Endothelial cell of umbilical vein (primary cell): ENCODE results near the gene OR5H14. TPM values are rescaled to one million over a fixed set of nuclear protein-coding genes. Genes with fewer than 3 reads are reported as not detected.

ENCODE experiments used
- BruUV-seq: library from RNA; stranded (reverse); fragments of 400-500 nt; replicated peaks from 2 replicates; lab custom pipeline; 2021; lab: Mats Ljungman, UMichigan
- CTCF ChIA-PET: fragments of 300-600, 350-600 bp; sonication (Branson Sonifier 250); formaldehyde crosslinking; loops from one replicate; lab custom pipeline; 2021; ENCODE audit warnings: antibody characterized with exemption, inconsistent platforms; lab: Charles Lee
- POLR2A ChIA-PET: fragments of 300-600, 350-600 bp; sonication (Branson Sonifier 250); formaldehyde crosslinking; loops from one replicate; lab custom pipeline; 2021; ENCODE audit warnings: antibody characterized with exemption, inconsistent platforms; lab: Charles Lee
- DNase-seq: peaks from one replicate; pipeline ENCODE4 v3.0.0-alpha.2; 2011; ENCODE audit warnings: low read depth, low spot score
- FAIRE-seq: peaks from 2 replicates; lab custom pipeline; 2011; peaks lifted over from hg19 to GRCh38; lab: Jason Lieb, UNC
- H2AFZ ChIP-seq: 2 replicates; pipeline ENCODE4 v1.6.0; 2012; ENCODE audit warnings: low read depth, low read length, control low read depth, inconsistent platforms
- H3K27ac ChIP-seq: 2 replicates; pipeline ENCODE4 v1.5.1; 2011; ENCODE audit warnings: low read depth, mild to moderate bottlenecking, control low read depth, low read length, moderate library complexity; ENCODE audit not compliant: insufficient read depth
- H3K27me3 ChIP-seq, 2 experiments: 2 replicates each; pipeline versions ENCODE4 v1.6.0 to v1.6.1; 2011; ENCODE audit warnings: low read length in 2 of 2, mixed read lengths in 1 of 2; ENCODE audit not compliant: control insufficient read depth in 2 of 2, insufficient read depth in 2 of 2
- H3K36me3 ChIP-seq, 2 experiments: 2 replicates in 1 of 2; 3 replicates in 1 of 2; pipeline ENCODE4 v1.5.1; 2011; ENCODE audit warnings: low read length in 2 of 2, mild to moderate bottlenecking in 1 of 2, moderate library complexity in 1 of 2; ENCODE audit not compliant: control insufficient read depth in 2 of 2, insufficient read depth in 2 of 2; ENCODE audit errors: extremely low read depth in 1 of 2
- H3K4me1 ChIP-seq: 3 replicates; pipeline ENCODE4 v1.5.1; 2011; ENCODE audit warnings: mild to moderate bottlenecking, low read length; ENCODE audit not compliant: control insufficient read depth, insufficient read depth; ENCODE audit errors: extremely low read depth
- H3K4me2 ChIP-seq: 2 replicates; pipeline ENCODE4 v1.6.1; 2011; ENCODE audit warnings: low read length, control low read depth, mixed read lengths; ENCODE audit not compliant: insufficient read depth
- H3K4me3 ChIP-seq, 3 experiments: fragments of 200-600 bp in 1 of 3; sonication (generic), shearing (Covaris generic) in 1 of 3; replicated peaks in 1 of 3; 2 replicates each; pipeline ENCODE4 v1.5.1; 2011 to 2016; ENCODE audit warnings: control low read depth in 3 of 3, low read length in 3 of 3, mild to moderate bottlenecking in 2 of 3, inconsistent platforms in 1 of 3, low read depth in 1 of 3, moderate library complexity in 1 of 3; ENCODE audit not compliant: insufficient read depth in 1 of 3
- H3K79me2 ChIP-seq: 2 replicates; pipeline ENCODE4 v1.6.0; 2012; ENCODE audit warnings: low read length, inconsistent platforms; ENCODE audit not compliant: control insufficient read depth, insufficient read depth
- H3K9ac ChIP-seq: replicated peaks from 2 replicates; pipeline ENCODE3; 2011; ENCODE audit warnings: low read length, control low read depth; ENCODE audit not compliant: insufficient read depth; ENCODE audit errors: extremely low read depth
- H3K9me1 ChIP-seq: replicated peaks from 3 replicates; pipeline ENCODE4 v1.6.0; 2011; ENCODE audit warnings: mild to moderate bottlenecking, low read length; ENCODE audit not compliant: control insufficient read depth, insufficient read depth; ENCODE audit errors: extremely low read depth
- H3K9me3 ChIP-seq: replicated peaks from 2 replicates; pipeline ENCODE4 v1.5.1; 2012; ENCODE audit warnings: low read length, inconsistent platforms; ENCODE audit not compliant: control insufficient read depth, insufficient read depth
- H4K20me1 ChIP-seq: replicated peaks from 2 replicates; pipeline ENCODE3; 2011; ENCODE audit warnings: mild to moderate bottlenecking, low read length; ENCODE audit not compliant: control insufficient read depth, insufficient read depth; ENCODE audit errors: extremely low read depth
- EZH2 ChIP-seq: IDR thresholded peaks from 2 replicates; pipeline ENCODE4 v1.6.1; 2012; ENCODE audit warnings: borderline replicate concordance, low read depth, mild to moderate bottlenecking, moderate library complexity, low read length, inconsistent platforms; ENCODE audit not compliant: severe bottlenecking
- FOS ChIP-seq: IDR thresholded peaks from 2 replicates; pipeline ENCODE4 v1.6.1; 2011; ENCODE audit warnings: mild to moderate bottlenecking, low read length, moderate library complexity, borderline replicate concordance; ENCODE audit not compliant: insufficient read depth
- GATA2 ChIP-seq: IDR thresholded peaks from 2 replicates; pipeline ENCODE4 v1.7.0; 2011; ENCODE audit warnings: low read depth, mild to moderate bottlenecking, moderate library complexity, mixed read lengths, low read length; ENCODE audit not compliant: insufficient read length, insufficient read depth
- JUN ChIP-seq: IDR thresholded peaks from 2 replicates; pipeline ENCODE4 v1.6.1; 2011; ENCODE audit warnings: borderline replicate concordance, low read depth; ENCODE audit not compliant: insufficient read length, insufficient read depth
- MAX ChIP-seq: IDR thresholded peaks from 2 replicates; pipeline ENCODE4 v1.6.1; 2011; ENCODE audit not compliant: insufficient read depth, insufficient read length
- MYC ChIP-seq: IDR thresholded peaks from one replicate; pipeline ENCODE4 v1.6.1; 2011; ENCODE audit warnings: mild to moderate bottlenecking, low read depth, low read length
- POLR2A ChIP-seq: IDR thresholded peaks from 2 replicates; pipeline ENCODE4 v1.6.1; 2012; ENCODE audit warnings: low read depth, mild to moderate bottlenecking, control low read depth, low read length
- POLR2AphosphoS5 ChIP-seq: IDR thresholded peaks from 2 replicates; pipeline ENCODE4 v1.6.1; 2012; ENCODE audit warnings: low read depth, mild to moderate bottlenecking, control low read depth, low read length, moderate library complexity; ENCODE audit not compliant: insufficient read depth
- dilution Hi-C: fragments of 300-500 bp; cut with MboI; formaldehyde crosslinking; loops from one replicate; pipeline ENCODE4 v1.15.0; 2019; ENCODE audit warnings: low sequenced_read_pairs; ENCODE audit not compliant: extremely low pct_ligation_motif_present
- intact Hi-C: fragments of 100-400 bp; cut with micrococcal nuclease; formaldehyde crosslinking; loops from one replicate; pipeline ENCODE4 v1.10.0; 2022
- polyA plus RNA-seq, 4 experiments: library from polyadenylated mRNA; depleted of rRNA in 3 of 4; stranded (reverse) in 3 of 4; unstranded in 1 of 4; fragments of >200 nt; gene quantifications; 2 replicates each; pipeline versions ENCODE4 v1.2.1 to v1.2.3, GENCODE V29; 2011 to 2012; ENCODE audit warnings: missing spikeins in 1 of 4
- total RNA-seq: library from RNA; stranded (reverse); gene quantifications from 2 replicates; pipeline ENCODE4 v1.2.3, GENCODE V29; 2021
- TF ChIP-seq, protein P1 (sequence below), 2 donors: IDR thresholded peaks; 1 replicate in 1 of 2; 2 replicates in 1 of 2; pipeline ENCODE4 v1.5.1; 2011; ENCODE audit warnings: low read length in 2 of 2, mild to moderate bottlenecking in 2 of 2, moderate library complexity in 2 of 2, control low read depth in 1 of 2, inconsistent platforms in 1 of 2, low read depth in 1 of 2; ENCODE audit not compliant: insufficient read depth in 1 of 2; ENCODE audit errors: extremely low read depth in 1 of 2

Gene OR5H14
- total and polyA plus RNA-seq, 2 donors (not counting 3 experiments of a cell fraction or from before 2014, with no cell fraction given) = not detected

GRCh38 chr3:98099848-98100247, 47.4 kb upstream of the OR5H14 start:
- H3K9ac ChIP-seq = no peak overlapping the region
- no peak for TF ChIP-seq JUN
- TF ChIP-seq POLR2A = no peak
- TF ChIP-seq EZH2 = no peak
- no peak for TF ChIP-seq GATA2
- TF ChIP-seq, protein P1, sequence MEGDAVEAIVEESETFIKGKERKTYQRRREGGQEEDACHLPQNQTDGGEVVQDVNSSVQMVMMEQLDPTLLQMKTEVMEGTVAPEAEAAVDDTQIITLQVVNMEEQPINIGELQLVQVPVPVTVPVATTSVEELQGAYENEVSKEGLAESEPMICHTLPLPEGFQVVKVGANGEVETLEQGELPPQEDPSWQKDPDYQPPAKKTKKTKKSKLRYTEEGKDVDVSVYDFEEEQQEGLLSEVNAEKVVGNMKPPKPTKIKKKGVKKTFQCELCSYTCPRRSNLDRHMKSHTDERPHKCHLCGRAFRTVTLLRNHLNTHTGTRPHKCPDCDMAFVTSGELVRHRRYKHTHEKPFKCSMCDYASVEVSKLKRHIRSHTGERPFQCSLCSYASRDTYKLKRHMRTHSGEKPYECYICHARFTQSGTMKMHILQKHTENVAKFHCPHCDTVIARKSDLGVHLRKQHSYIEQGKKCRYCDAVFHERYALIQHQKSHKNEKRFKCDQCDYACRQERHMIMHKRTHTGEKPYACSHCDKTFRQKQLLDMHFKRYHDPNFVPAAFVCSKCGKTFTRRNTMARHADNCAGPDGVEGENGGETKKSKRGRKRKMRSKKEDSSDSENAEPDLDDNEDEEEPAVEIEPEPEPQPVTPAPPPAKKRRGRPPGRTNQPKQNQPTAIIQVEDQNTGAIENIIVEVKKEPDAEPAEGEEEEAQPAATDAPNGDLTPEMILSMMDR (IDR thresholded peaks at IDR 0.05; ENCODE audit: extremely low read depth in 1 of 2, insufficient read depth in 1 of 2, low read depth in 1 of 2, low read length in 2 of 2) = no peak
- no peak for TF ChIP-seq POLR2AphosphoS5
- H3K27me3 ChIP-seq = no peaks in the 10 kb centered on the region
- no peak overlapping the region for H3K4me2 ChIP-seq
- no peak overlapping the region for H3K27ac ChIP-seq
- BruUV-seq = no TSS peak
- ChIA-PET CTCF (no interaction called here), POLR2A (interaction anchor here (0.7 kb wide), 1 partner anchor 1959 kb away, joined by 3 read pairs; no protein-coding TSS in a partner anchor)
- H3K4me3 ChIP-seq = no peak overlapping the region
- DNase-seq (no peak), FAIRE-seq (no peak)
- no peaks in the 10 kb centered on the region for H3K4me1 ChIP-seq
- no peaks in the 10 kb centered on the region for H3K9me1 ChIP-seq
- H3K79me2 ChIP-seq = no peaks in the 10 kb centered on the region
- intact Hi-C loops (no loop called here), dilution Hi-C loops (no loop called here)
- H2AFZ ChIP-seq = no peak overlapping the region
- no peaks in the 10 kb centered on the region for H4K20me1 ChIP-seq
- H3K36me3 ChIP-seq = no peaks in the 10 kb centered on the region
- H3K9me3 ChIP-seq = no peaks in the 10 kb centered on the region

DNA sequence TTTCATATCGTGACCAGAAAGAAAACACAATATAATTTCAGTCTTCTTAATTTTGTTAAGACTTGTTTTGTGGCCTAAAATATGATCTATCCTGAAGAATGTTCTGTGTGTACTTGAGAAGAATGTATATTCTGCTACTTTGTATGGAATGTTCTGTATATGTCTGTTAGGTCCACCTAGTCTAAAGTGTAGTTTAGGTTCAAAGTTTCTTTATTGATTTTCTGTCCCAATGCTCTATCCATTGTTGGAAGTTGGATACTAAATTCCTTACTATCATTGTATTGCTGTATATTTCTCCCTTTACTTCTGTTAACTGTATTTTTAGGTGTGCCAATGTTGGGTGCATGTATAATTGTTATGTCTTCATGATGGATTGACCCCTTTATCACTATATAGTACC, 39.1 kb upstream of the OR5H14 start:
- no peak for FAIRE-seq
- Histone ChIP-seq H3K27me3 (no peaks in the 10 kb centered on the region), H3K9me3 (no peaks in the 10 kb centered on the region), H3K9me1 (no peaks in the 10 kb centered on the region), H3K4me1 (no peaks in the 10 kb centered on the region), H3K27ac (no peak overlapping the region), H3K36me3 (no peaks in the 10 kb centered on the region), H3K4me2 (no peak overlapping the region), H3K79me2 (no peaks in the 10 kb centered on the region), H3K4me3 (no peak overlapping the region), H2AFZ (no peak overlapping the region), H4K20me1 (no peaks in the 10 kb centered on the region), H3K9ac (no peak overlapping the region)
- intact Hi-C loops (no loop called here), dilution Hi-C loops (no loop called here)
- no peak for DNase-seq
- ChIA-PET CTCF (no interaction called here), POLR2A (no interaction called here)
- TF ChIP-seq EZH2 = no peak
- no peak for TF ChIP-seq POLR2A
- TF ChIP-seq, protein P1 (IDR thresholded peaks at IDR 0.05; ENCODE audit: extremely low read depth in 1 of 2, insufficient read depth in 1 of 2, low read depth in 1 of 2, low read length in 2 of 2) = no peak
- TF ChIP-seq GATA2 = no peak
- no peak for TF ChIP-seq JUN
- TF ChIP-seq MAX = no peak
- no peak for TF ChIP-seq MYC
- TF ChIP-seq POLR2AphosphoS5 = no peak
- TF ChIP-seq FOS = no peak
- BruUV-seq = no TSS peak
